Ishikawa (cell line): ENCODE data around the gene ADAM19.

ENCODE experiments used
- CEBPB ChIP-seq: IDR thresholded peaks from 2 replicates; pipeline ENCODE4 v1.6.1; 2012
- CREB1 ChIP-seq: IDR thresholded peaks from 2 replicates; pipeline ENCODE4 v1.6.1; 2012; ENCODE audit warnings: low read depth
- EGR1 ChIP-seq: IDR thresholded peaks from 2 replicates; pipeline ENCODE4 v1.6.1; 2012
- EP300 ChIP-seq: IDR thresholded peaks from 2 replicates; pipeline ENCODE4 v1.6.1; 2012; ENCODE audit warnings: borderline replicate concordance
- FOXM1 ChIP-seq: IDR thresholded peaks from 2 replicates; pipeline ENCODE4 v1.6.1; 2012; ENCODE audit warnings: low read depth, borderline replicate concordance
- NFIC ChIP-seq: IDR thresholded peaks from 2 replicates; pipeline ENCODE4 v1.6.1; 2012
- RAD21 ChIP-seq: IDR thresholded peaks from 2 replicates; pipeline ENCODE4 v1.6.1; 2012; ENCODE audit warnings: low read depth
- TAF1 ChIP-seq: IDR thresholded peaks from 2 replicates; pipeline ENCODE4 v1.6.1; 2012; ENCODE audit warnings: low read depth, mild to moderate bottlenecking
- TCF12 ChIP-seq: IDR thresholded peaks from 2 replicates; pipeline ENCODE4 v1.6.1; 2012; ENCODE audit warnings: low read depth
- TEAD4 ChIP-seq: IDR thresholded peaks from 2 replicates; pipeline ENCODE4 v1.6.1; 2012
- USF1 ChIP-seq: IDR thresholded peaks from 2 replicates; pipeline ENCODE4 v1.6.1; 2012
- YY1 ChIP-seq: IDR thresholded peaks from 2 replicates; pipeline ENCODE4 v1.6.1; 2012; ENCODE audit warnings: low read depth
- ZBTB7A ChIP-seq: IDR thresholded peaks from 2 replicates; pipeline ENCODE4 v1.6.1; 2012; ENCODE audit warnings: low read depth
- TF ChIP-seq, protein P1 (sequence below): IDR thresholded peaks from 2 replicates; pipeline ENCODE4 v1.6.1; 2012; ENCODE audit warnings: low read depth, mild to moderate bottlenecking
- TF ChIP-seq, protein P2 (sequence below): IDR thresholded peaks from 2 replicates; pipeline ENCODE4 v1.6.1; 2012

Gene ADAM19

DNA sequence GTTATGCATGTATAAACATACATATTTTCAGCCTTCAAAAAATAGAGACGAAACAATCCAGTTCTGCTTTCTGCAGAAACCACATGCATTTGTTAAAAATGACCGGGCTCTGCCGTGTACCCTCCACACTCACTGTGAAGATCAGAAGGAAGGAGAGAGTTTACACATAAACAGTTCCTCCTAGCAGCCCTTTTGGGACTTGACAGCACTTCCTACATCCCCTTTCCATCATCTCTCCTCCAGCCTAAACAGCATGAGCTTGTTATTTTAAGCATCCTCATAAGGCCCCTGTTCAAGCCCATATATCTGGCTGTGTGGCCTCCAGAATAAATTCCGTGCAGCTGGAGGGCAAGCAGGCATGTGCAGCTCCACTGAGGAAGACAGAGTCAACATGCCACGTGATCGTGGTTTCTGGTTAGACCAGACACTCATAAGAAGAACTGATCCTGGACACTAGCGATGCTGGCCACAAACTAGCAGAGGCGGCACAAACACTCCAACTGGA lies 73.4 kb downstream of the ADAM19 start:
- TF ChIP-seq USF1 (no peak), EGR1 (no peak), TEAD4 (no peak), RAD21 (no peak), ZBTB7A (no peak), YY1 (no peak), TAF1 (no peak), EP300 (no peak), CREB1 (no peak), CEBPB (no peak), NFIC (no peak), FOXM1 (no peak), TCF12 (no peak)
- TF ChIP-seq, protein P1, sequence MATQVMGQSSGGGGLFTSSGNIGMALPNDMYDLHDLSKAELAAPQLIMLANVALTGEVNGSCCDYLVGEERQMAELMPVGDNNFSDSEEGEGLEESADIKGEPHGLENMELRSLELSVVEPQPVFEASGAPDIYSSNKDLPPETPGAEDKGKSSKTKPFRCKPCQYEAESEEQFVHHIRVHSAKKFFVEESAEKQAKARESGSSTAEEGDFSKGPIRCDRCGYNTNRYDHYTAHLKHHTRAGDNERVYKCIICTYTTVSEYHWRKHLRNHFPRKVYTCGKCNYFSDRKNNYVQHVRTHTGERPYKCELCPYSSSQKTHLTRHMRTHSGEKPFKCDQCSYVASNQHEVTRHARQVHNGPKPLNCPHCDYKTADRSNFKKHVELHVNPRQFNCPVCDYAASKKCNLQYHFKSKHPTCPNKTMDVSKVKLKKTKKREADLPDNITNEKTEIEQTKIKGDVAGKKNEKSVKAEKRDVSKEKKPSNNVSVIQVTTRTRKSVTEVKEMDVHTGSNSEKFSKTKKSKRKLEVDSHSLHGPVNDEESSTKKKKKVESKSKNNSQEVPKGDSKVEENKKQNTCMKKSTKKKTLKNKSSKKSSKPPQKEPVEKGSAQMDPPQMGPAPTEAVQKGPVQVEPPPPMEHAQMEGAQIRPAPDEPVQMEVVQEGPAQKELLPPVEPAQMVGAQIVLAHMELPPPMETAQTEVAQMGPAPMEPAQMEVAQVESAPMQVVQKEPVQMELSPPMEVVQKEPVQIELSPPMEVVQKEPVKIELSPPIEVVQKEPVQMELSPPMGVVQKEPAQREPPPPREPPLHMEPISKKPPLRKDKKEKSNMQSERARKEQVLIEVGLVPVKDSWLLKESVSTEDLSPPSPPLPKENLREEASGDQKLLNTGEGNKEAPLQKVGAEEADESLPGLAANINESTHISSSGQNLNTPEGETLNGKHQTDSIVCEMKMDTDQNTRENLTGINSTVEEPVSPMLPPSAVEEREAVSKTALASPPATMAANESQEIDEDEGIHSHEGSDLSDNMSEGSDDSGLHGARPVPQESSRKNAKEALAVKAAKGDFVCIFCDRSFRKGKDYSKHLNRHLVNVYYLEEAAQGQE: no peak
- TF ChIP-seq, protein P2, sequence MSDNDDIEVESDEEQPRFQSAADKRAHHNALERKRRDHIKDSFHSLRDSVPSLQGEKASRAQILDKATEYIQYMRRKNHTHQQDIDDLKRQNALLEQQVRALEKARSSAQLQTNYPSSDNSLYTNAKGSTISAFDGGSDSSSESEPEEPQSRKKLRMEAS: no peak

DNA sequence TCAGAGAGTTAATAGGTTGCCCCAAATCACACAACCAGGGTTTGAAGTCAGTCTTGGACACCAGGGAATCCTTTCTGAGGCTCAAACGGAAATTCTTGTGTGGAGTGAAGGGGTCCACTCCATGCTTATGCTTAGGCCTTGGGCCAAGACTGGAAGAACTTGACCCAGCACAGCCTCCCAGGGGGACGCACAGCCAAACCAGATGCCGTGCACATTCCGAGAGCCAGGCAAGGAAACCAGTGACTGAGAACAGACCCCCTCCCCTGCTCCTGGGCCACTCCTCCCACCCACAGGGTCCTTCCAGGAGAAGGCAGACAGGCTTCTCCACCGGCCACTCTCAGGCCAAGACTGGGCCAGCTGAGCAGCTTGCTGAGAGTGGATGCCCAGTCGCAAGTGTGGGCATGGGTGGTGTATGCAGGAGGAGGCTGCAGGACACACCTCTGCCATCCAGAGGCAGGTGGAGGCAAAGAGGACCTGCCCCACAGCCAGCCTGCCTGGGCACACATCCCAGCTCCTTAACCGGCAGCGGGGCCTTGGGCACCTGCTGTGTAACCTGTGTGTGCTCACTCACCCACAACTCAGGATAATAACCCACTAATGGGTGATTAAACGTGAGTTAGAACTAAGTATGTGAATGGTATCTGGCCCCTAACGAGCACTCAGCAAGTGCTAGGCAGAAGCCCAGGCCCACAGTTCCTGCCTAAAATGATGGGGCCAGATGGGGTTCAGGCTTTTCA lies 77.5 kb downstream of the ADAM19 start:
- TF ChIP-seq FOXM1 (no peak), EP300 (peak; percentile 60; the same call in 1 of the 2 replicates), YY1 (no peak), NFIC (peak; percentile 69), CREB1 (no peak), TCF12 (peak; percentile 78), ZBTB7A (0 out of 2 replicates have a peak, but pooled peaks have one; percentile 41), TAF1 (no peak), TEAD4 (no peak), RAD21 (peak; percentile 5; the same call in 1 of the 2 replicates), USF1 (no peak), CEBPB (no peak)
- TF ChIP-seq, protein P2: peak; percentile 36; the same call in 1 of the 2 replicates
- TF ChIP-seq, protein P1: no peak

DNA sequence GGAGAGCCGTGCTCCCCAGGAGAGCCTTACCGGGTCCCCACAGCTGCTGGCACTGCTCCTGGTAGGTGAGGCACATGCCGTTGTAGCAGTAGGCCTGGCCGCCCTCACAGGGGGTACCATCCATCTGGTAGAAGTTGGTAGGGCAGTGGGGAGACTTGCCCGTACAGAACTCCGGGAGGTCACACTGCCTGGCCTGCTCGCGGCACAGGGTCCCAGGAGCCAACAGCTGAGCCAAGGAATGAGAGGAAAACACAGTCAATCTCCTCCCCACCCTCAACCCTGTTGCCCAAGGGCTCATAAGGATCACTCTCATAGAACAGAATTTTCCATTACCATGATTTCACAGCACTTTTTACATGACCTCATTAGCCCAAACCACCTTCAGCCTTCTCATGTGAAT lies 78.7 kb downstream of the ADAM19 start:
- TF ChIP-seq EGR1: no peak
- TF ChIP-seq YY1: no peak
- TF ChIP-seq RAD21: no peak
- TF ChIP-seq TAF1: no peak
- TF ChIP-seq TEAD4: no peak
- TF ChIP-seq EP300: no peak
- TF ChIP-seq FOXM1: no peak

DNA sequence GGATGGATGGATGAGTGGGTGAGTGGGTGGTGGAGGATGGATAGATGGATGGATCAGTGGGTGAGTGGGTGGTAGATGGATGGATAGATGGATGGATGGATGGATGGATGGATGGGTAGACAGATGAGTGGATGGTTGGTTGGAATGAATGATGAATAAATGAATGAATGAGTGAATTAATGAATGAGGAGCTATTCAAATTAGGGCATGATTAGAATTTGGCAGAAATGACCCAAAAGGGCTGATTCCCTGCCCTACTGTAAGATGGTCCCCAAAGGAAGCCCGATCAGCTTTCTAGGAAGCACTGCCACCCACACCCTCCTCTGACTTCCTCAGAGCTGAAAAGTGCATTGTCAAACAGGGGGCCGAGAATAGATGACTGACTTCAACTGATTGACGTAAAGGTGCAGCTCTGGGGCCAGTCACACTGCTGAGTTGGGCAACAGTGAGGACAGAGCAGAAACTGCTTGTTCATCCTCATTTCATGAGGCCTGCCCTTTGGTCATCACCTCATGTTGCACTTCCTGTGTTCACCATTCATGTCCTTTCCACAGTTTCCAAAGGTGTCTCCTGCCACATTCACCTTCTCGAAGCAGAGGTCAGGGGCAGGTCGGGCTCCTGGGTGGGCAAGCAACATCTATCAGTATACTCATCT lies 81.3 kb downstream of the ADAM19 start:
- TF ChIP-seq RAD21 (no peak), CEBPB (no peak), EP300 (no peak), ZBTB7A (no peak), FOXM1 (no peak), YY1 (no peak), CREB1 (no peak), TCF12 (no peak), EGR1 (no peak), TEAD4 (no peak), USF1 (no peak), NFIC (no peak), TAF1 (no peak)
- TF ChIP-seq, protein P2: no peak
- TF ChIP-seq, protein P1: no peak
